ENCODE measurements around the gene CFC1.
"Not testable (repeated sequence)": the region's sequence is repeated elsewhere in the genome, so short reads cannot be mapped to it uniquely, and the experiment has no call there.

CFC1 gene

DNA sequence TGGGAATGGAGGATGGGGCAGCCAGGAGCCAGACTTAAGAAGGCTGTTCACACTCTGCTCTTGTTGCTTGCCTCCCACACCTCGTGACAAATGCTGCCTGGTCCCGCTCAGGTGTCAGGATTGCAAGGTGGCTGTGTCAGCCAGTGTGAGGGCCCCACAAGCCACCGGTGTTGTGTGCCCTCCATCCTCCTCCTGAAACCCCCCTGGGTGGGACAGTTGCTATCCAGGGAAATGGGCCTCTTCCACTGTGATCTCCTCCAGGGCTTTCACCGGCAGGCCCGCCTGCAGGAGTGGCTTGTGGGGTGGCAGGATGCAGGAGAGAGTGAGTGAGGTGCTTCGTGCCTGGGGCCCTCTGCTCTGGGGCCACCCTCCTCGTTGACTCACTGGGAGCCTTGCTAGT lies 16.4 kb downstream of the CFC1 start:
- not testable (repeated sequence) for DNase-seq

DNA sequence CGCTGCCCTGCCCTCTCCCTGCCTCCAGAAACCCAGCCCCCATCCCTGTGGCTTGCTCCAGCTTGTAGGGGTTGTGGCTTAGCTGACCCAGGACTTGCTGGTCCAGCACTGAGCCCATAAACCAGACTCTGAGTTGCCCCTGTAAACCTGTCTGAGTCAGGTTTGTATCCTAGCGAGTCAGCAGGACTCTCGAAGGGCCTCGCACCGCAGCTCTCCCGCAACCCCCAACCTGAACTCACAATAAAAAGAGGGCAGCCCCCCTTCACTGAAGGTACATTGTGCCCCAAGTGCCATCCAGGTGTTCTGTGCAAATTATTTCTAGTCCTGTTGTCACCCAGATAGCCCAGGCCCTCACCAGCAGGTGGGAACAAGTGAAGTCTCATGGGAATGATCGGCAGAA lies 17.9 kb downstream of the CFC1 start:
- DNase-seq = not testable (repeated sequence)

DNA sequence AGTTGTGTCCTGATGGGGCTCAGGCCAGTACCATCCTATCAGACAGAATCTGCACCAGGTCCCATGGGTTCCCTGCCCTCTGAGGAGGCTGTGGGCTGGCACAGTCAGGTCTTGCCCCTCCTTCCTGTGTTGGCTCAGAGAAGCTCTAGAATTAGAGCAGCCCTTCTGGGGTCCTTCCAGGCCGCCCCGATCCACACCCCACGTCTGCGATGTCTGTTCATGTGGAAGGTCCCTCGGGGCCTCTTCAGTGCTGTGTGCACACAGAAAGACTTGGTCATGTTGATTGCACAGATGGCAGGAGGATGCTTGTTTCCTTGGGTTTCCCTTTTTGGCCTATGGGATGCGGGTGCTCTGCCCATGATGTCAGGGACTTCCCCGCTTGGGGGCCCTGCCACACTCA lies 20.3 kb downstream of the CFC1 start:
- DNase-seq = not testable (repeated sequence)

DNA sequence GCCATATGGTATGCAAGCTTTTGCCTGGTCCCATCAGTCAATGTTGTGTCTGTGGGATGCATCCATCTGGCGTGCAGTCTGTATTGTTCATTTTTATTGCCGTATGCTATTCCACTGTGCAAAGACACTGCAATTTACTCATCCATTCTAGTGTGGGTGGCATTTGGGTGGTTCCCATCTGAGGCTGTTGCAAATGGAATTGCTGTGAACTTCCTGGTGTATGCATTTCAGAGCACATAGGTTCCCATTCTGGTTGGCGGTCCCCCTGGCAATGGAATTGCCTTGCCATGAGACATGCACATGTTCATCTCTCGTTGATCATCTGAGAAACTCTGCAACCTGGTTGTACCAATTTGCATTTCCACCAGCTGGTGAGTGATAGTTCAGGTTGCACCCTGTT lies 21.8 kb downstream of the CFC1 start:
- DNase-seq = not testable (repeated sequence)

DNA sequence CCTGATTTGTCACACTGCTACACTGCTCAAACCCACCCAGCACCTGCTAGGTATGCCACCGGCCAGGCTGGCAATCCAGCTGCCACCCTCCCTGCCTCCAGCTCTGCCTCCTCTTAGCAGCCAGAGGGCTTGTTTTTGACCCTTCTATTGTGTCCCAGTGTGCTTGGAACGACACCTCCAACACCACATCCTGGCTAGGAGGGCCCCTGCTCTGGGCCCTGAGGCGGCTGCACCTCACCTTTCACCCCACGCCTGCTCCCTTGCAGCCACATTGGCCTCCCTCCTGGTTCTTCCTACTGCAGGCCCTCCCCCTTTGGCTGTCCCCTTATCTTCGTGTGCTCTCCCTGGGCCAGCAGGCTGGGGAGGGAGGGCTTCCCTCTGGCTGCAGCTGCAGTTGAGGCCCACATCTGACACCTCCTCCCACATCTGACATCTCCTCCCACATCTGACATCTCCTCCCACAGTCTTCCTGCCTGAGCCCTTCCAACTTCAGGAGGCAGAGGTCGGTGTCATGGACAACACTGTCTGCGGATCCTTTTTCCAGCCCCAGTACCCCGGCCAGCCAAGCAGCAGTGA lies 23.1 kb downstream of the CFC1 start:
- DNase-seq = not testable (repeated sequence)

DNA sequence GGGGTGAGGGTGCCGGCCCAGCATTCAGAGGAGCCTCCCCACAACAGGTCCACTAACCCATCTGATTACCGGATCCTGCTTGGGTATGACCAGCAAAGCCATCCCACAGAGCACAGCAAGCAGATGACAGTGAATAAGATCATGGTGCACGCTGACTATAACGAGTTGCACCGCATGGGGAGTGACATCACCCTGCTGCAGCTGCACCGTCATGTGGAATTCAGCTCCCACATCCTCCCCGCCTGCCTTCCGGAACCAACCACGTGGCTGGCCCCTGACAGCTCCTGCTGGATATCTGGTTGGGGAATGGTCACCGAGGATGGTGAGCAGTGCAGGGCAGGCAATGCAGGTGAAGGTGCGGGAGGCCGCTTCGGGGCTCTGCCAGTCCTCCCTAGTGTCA lies 25.1 kb downstream of the CFC1 start:
- DNase-seq = not testable (repeated sequence)

DNA sequence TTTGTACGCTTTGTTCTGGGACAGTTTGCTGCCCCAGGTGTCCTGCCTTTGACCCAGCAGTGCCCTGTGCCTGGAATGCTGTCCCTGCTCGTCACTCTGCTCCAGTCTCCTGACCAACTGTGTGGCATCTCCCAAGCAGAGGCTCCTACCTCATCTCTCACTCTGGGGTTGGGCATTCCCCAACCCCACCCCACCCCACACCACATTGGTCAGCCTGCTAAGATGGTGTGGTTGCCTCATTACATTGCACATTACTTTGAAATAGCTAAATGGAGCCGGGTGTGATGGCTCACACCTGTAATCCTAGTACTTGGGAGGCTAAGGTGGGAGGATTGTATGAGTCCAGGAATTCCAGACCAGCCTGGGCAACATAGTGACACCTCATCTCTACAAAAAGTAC lies 27.4 kb downstream of the CFC1 start:
- DNase-seq = not testable (repeated sequence)

DNA sequence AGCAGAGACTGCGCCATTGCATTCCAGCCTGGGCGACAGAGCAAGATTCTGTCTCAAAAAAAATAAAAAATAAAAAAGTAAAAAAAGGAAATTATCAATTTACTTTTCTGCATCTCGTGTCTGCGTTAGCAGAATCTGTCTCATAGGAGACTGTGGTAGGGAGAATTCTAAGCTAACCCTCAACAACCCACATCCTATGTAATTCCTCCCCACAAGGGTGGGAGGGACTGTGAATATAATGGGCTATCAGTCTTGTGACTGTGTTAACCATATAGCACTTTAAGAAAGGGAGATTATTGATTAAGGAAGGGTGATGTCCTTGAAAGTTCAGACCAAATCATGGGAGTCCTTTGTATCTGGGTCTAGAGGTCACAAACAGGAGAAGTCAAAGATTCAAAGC lies 33.2 kb downstream of the CFC1 start:
- DNase-seq = not testable (repeated sequence)

DNA sequence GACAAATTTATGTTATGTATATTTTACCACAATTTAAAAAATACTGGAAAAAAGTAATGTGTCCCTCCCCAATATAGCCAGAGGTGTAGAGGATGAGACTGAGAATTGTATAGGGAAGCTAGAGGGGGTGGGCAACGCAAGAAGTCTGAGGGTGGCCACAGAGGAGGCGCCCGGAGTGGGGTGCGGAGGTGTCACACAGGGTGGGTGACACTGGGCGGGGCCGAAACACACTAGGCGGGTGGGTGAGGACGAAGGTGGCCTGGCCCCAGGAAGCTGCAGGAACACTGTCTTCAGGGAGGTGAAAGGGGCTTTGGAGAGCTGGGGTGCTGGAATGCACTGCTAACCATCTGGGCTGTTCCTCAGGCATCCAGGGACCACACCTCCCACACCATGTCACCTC lies 42.9 kb downstream of the CFC1 start:
- not testable (repeated sequence) for DNase-seq

DNA sequence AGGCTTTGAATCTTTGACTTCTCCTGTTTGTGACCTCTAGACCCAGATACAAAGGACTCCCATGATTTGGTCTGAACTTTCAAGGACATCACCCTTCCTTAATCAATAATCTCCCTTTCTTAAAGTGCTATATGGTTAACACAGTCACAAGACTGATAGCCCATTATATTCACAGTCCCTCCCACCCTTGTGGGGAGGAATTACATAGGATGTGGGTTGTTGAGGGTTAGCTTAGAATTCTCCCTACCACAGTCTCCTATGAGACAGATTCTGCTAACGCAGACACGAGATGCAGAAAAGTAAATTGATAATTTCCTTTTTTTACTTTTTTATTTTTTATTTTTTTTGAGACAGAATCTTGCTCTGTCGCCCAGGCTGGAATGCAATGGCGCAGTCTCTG lies 45.2 kb downstream of the CFC1 start:
- not testable (repeated sequence) for DNase-seq

DNA sequence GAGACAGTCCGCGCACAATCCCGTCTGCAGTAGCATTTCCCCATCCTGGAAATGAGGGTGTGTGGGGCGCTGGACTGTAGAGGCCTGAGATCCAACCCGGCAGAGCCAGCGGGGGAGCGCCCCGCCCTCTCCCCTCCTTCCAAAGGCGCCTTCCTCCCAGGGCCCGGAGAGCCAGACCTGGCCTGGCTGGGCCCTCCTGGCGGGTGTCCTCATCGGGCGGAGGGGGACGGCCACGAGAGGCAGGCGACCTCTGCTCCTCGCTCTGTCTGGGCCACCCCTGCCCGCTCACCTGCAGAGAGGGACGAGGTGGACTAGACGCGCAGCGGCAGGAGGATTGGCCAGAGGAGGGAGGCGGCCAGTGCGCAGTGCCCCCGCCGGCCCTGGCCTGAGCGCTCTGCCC lies 49.9 kb downstream of the CFC1 start:
- not testable (repeated sequence) for DNase-seq

DNA sequence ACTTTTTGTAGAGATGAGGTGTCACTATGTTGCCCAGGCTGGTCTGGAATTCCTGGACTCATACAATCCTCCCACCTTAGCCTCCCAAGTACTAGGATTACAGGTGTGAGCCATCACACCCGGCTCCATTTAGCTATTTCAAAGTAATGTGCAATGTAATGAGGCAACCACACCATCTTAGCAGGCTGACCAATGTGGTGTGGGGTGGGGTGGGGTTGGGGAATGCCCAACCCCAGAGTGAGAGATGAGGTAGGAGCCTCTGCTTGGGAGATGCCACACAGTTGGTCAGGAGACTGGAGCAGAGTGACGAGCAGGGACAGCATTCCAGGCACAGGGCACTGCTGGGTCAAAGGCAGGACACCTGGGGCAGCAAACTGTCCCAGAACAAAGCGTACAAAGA lies 51.0 kb downstream of the CFC1 start:
- not testable (repeated sequence) for DNase-seq

DNA sequence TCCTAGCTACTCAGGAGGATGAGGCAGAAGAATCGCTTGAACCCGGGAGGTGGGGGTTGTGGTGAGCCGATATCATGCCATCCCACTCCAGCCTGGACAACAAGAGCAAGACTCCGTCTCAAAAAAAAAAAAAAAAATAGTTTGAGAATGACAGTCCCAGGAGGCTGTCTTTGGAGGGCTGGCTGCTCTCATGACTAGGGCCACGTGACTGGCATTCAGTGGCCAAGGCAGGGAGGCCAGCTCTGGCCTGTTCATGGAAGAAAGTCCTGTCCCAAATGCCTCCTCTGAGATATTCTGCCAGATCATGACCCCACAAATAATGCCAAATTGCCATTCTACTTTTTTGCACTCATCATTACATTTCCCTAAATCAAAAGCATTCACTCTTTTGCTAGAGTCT lies 54.4 kb downstream of the CFC1 start:
- not testable (repeated sequence) for DNase-seq

DNA sequence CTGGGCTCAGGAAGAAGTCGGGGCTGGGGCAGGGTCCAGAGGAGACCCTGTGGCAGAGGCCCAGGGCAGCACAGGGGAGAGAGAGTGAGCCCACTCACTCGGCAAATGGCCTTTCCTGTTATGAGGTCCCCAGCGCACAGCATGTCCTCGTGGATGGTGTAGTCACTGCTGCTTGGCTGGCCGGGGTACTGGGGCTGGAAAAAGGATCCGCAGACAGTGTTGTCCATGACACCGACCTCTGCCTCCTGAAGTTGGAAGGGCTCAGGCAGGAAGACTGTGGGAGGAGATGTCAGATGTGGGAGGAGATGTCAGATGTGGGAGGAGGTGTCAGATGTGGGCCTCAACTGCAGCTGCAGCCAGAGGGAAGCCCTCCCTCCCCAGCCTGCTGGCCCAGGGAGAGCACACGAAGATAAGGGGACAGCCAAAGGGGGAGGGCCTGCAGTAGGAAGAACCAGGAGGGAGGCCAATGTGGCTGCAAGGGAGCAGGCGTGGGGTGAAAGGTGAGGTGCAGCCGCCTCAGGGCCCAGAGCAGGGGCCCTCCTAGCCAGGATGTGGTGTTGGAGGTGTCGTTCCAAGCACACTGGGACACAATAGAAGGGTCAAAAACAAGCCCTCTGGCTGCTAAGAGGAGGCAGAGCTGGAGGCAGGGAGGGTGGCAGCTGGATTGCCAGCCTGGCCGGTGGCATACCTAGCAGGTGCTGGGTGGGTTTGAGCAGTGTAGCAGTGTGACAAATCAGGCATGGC lies 55.4 kb downstream of the CFC1 start:
- not testable (repeated sequence) for DNase-seq

DNA sequence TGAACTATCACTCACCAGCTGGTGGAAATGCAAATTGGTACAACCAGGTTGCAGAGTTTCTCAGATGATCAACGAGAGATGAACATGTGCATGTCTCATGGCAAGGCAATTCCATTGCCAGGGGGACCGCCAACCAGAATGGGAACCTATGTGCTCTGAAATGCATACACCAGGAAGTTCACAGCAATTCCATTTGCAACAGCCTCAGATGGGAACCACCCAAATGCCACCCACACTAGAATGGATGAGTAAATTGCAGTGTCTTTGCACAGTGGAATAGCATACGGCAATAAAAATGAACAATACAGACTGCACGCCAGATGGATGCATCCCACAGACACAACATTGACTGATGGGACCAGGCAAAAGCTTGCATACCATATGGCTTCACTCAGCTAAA lies 56.6 kb downstream of the CFC1 start:
- DNase-seq = not testable (repeated sequence)

All from effector CD8-positive, alpha-beta T cell (primary cell).